SH-SY5Y (cell line): ENCODE data around the gene DLG5.

Experiments used
- GATA2 ChIP-seq: IDR thresholded peaks from 2 replicates; pipeline ENCODE4 v1.6.1; 2011; ENCODE audit warnings: mild to moderate bottlenecking, low read depth, low read length
- GATA3 ChIP-seq: IDR thresholded peaks from 2 replicates; pipeline ENCODE4 v1.6.1; 2011; ENCODE audit warnings: low read depth, mild to moderate bottlenecking, low read length, moderate library complexity

GRCh38 chr10:77922566-77923179 is 3.9 kb downstream of the DLG5 start:
- TF ChIP-seq GATA3 = no peak
- no peak for TF ChIP-seq GATA2
